ENCODE data around the gene EIF2S3. TPM values are rescaled to one million over a fixed set of nuclear protein-coding genes. Genes with fewer than 3 reads are reported as not detected.

EIF2S3 gene
- total and polyA plus RNA-seq, 2 of the 8 experiments (the other 6 are each of a cell fraction or from before 2014, with no cell fraction given): 65.5 to 259 TPM

DNA sequence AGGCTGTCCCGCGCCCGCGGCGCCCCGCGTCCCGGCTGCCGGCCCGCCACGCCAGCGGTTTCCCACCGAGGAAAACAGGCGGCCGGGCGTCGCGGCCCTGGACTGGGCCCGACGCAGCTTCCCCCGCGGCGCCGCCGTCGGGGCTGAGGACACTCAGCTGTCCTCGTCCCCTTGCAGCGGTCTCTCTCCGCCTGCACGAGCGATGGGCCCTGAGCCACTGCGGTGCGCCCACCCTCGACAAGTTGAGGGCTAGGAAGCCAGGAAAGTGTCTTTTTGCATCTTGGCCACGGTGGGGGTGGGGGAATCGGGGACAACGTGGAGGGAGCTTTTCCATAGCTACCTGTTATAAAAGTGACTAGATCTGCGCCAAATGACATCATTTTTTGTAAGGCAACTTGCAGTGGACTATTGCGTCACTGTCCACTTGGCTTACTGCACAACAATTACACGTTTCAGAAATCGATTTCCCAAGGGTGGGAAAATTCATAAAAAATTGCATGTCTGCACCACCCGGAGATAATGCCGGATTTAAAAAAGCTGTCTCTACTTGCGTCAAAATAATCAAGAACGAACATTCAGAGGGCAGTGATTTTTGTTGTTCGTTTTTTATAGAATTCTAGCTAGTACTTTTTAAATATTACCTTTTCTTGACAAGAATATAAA lies 28.9 kb upstream of the EIF2S3 start:
- Histone ChIP-seq H2AFZ (ENCODE audit: low read length) (no peak overlapping the region), H2AK5ac (ENCODE audit: low read depth, low read length) (0 out of 2 replicates have a peak overlapping the region, but pooled peaks have one; percentile 65), H4K8ac (ENCODE audit: extremely low read depth, insufficient read depth, low read length) (peak overlapping the region; percentile 93; the same call in 1 of the 2 replicates), H3K9ac (replicated peaks in 1 of 4; ENCODE audit: extremely low read depth in 1 of 4, low read depth in 3 of 4, low read length in 3 of 4) (peak overlapping the region in 3 of 4 experiments; percentile 79 to 93 (median 88); a peak in 6 of 7 replicates), H4K20me1 (replicated peaks in 1 of 2; ENCODE audit: control insufficient read depth in 1 of 2, insufficient read depth in 2 of 2, low read length in 2 of 2) (no peaks in the 10 kb centered on the region), H3K4ac (replicated peaks; ENCODE audit: insufficient read length, low read depth, low read length) (peak overlapping the region; percentile 78), H3K14ac (ENCODE audit: insufficient read length) (no peak overlapping the region), H3K79me2 (ENCODE audit: control insufficient read depth in 1 of 2, insufficient read depth in 2 of 2, low read length in 2 of 2) (peaks cover 0 to 32% of the 10 kb centered on the region in 2 experiments; a peak in 2 of 4 replicates), H3K4me1 (replicated peaks in 1 of 4; ENCODE audit: control insufficient read depth in 3 of 4, insufficient read depth in 4 of 4, low read length in 3 of 4) (peaks cover 0 to 7% (median 0%) of the 10 kb centered on the region in 4 experiments; a peak in 1 of 7 replicates), H3K4me2 (ENCODE audit: insufficient read depth in 1 of 2, low read depth in 2 of 2, low read length in 2 of 2) (peak overlapping the region; percentile 78 to 88), H3K23ac (ENCODE audit: insufficient read length) (no peak overlapping the region), H2BK5ac (ENCODE audit: low read depth, low read length) (peak overlapping the region; percentile 85), H3K79me1 (ENCODE audit: low read depth, low read length) (no peaks in the 10 kb centered on the region), H2BK12ac (ENCODE audit: low read depth, low read length) (peak overlapping the region; percentile 75; the same call in 1 of the 2 replicates), H4K91ac (replicated peaks; ENCODE audit: insufficient read length, low read length) (peak overlapping the region; percentile 27), H3K27ac (ENCODE audit: low read depth, low read length) (peak overlapping the region; percentile 84), H3K56ac (replicated peaks; ENCODE audit: insufficient read length, low read depth, low read length) (peak overlapping the region; percentile 73), H3K18ac (ENCODE audit: extremely low read depth, low read length) (no peak overlapping the region; the same call in 1 of the 2 replicates), H2BK20ac (ENCODE audit: low read length) (no peak overlapping the region), H3K9me3 (ENCODE audit: insufficient read depth in 2 of 2, low read depth in 1 of 2, low read length in 1 of 2) (no peaks in the 10 kb centered on the region), H3K23me2 (ENCODE audit: low read depth, low read length) (0 out of 2 replicates have a peak, but pooled peaks cover 3% of the 10 kb centered on the region), H3K4me3 (ENCODE audit: extremely low read depth in 1 of 4, insufficient read depth in 2 of 4, low read depth in 3 of 4, low read length in 4 of 4) (peak overlapping the region; percentile 56 to 97 (median 74)), H4K5ac (ENCODE audit: insufficient read length, low read depth, low read length) (peak overlapping the region; percentile 57), H3K27me3 (replicated peaks in 1 of 4; ENCODE audit: control insufficient read depth in 3 of 4, extremely low read depth in 1 of 4, insufficient read depth in 3 of 4, low read length in 3 of 4) (peaks cover 0 to 3% (median 0%) of the 10 kb centered on the region in 4 experiments; a peak in 2 of 7 replicates), H3K36me3 (ENCODE audit: control insufficient read depth in 2 of 4, insufficient read depth in 4 of 4, low read length in 3 of 4) (no peaks in the 10 kb centered on the region), H2BK15ac (ENCODE audit: low read length) (no peak overlapping the region), H2BK120ac (replicated peaks; ENCODE audit: low read depth, low read length) (no peak overlapping the region)
- FAIRE-seq (peak; percentile 19), DNase-seq (ENCODE audit: low read depth in 1 of 2, low spot score in 2 of 2) (peak in 1 of 2 experiments; percentile 50)
- ChIA-PET CTCF (ENCODE audit: partially characterized antibody) (interaction anchor here (1.3 to 3.3 kb wide), 2 partner anchors 29 to 117 kb away, joined by 4 to 23 read pairs; partner anchors contain the start of gene EIF2S3), POLR2A (ENCODE audit: partially characterized antibody) (interaction anchor here (0.5 to 4.6 kb wide), 7 partner anchors 11 to 282 kb away, joined by 3 to 37 read pairs (median 3); partner anchors contain the start of genes ACOT9 and EIF2S3)
- 11% methylated on average over 18 of the region's 46 CpGs; no CpG with 5 or more reads in 1 of the 2 experiments for WGBS, 2 experiments (ENCODE audit: extremely low coverage in 1 of 2, insufficient coverage in 1 of 2, insufficient read length in 1 of 2, insufficient replicate concordance in 2 of 2, low coverage in 1 of 2, low lambda C conversion rate in 2 of 2, missing lambda C conversion rate in 1 of 2)
- TF ChIP-seq, protein P1, sequence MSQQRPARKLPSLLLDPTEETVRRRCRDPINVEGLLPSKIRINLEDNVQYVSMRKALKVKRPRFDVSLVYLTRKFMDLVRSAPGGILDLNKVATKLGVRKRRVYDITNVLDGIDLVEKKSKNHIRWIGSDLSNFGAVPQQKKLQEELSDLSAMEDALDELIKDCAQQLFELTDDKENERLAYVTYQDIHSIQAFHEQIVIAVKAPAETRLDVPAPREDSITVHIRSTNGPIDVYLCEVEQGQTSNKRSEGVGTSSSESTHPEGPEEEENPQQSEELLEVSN (IDR thresholded peaks at IDR 0.05): peak; percentile 37; the same call in 1 of the 2 replicates
- TF ChIP-seq POLR2AphosphoS5 (IDR thresholded peaks at IDR 0.05; ENCODE audit: low read depth, low read length) (peak; percentile 32; the same call in 1 of the 2 replicates), CREB1 (IDR thresholded peaks at IDR 0.05) (0 out of 2 replicates have a peak, but pooled peaks have one; percentile 13), KDM4A (IDR thresholded peaks at IDR 0.05; ENCODE audit: low read depth, low read length, severe bottlenecking) (peak; percentile 27), POLR2A (IDR thresholded peaks at IDR 0.05; ENCODE audit: control extremely low read depth in 1 of 2, low read depth in 2 of 2, low read length in 2 of 2) (peak; percentile 42 to 44), BCL11A (IDR thresholded peaks at IDR 0.05; ENCODE audit: low read depth in 2 of 2, low read length in 2 of 2) (no peak)
- TF ChIP-seq, protein P2, sequence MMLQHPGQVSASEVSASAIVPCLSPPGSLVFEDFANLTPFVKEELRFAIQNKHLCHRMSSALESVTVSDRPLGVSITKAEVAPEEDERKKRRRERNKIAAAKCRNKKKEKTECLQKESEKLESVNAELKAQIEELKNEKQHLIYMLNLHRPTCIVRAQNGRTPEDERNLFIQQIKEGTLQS (IDR thresholded peaks at IDR 0.05; ENCODE audit: insufficient read depth, low read depth, low read length): no peak
- TF ChIP-seq, protein P3, sequence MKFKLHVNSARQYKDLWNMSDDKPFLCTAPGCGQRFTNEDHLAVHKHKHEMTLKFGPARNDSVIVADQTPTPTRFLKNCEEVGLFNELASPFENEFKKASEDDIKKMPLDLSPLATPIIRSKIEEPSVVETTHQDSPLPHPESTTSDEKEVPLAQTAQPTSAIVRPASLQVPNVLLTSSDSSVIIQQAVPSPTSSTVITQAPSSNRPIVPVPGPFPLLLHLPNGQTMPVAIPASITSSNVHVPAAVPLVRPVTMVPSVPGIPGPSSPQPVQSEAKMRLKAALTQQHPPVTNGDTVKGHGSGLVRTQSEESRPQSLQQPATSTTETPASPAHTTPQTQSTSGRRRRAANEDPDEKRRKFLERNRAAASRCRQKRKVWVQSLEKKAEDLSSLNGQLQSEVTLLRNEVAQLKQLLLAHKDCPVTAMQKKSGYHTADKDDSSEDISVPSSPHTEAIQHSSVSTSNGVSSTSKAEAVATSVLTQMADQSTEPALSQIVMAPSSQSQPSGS (IDR thresholded peaks at IDR 0.05; ENCODE audit: low read length): peak; percentile 51; the same call in 1 of the 2 replicates

Measured in H1 (cell line).